Brain microvascular endothelial cell (primary cell): ENCODE measurements around the gene RAC2.
A peak's percentile ranks its signal among the peaks of the same experiment; 100 is the strongest.

ENCODE experiments used
- DNase-seq: peaks from one replicate; pipeline ENCODE4 v3.0.0-alpha.2; 2020
- H3K27ac ChIP-seq: fragments of 250-450 bp; sonication (Bioruptor Pico); 2 replicates; pipeline ENCODE4 v1.5.1; 2020; ENCODE audit warnings: mild to moderate bottlenecking, moderate library complexity
- H3K27me3 ChIP-seq: fragments of 250-450 bp; sonication (Bioruptor Pico); replicated peaks from 2 replicates; pipeline ENCODE4 v1.5.1; 2020; ENCODE audit warnings: mild to moderate bottlenecking
- H3K36me3 ChIP-seq: fragments of 250-450 bp; sonication (Bioruptor Pico); replicated peaks from 2 replicates; pipeline ENCODE4 v1.5.1; 2020; ENCODE audit warnings: mild to moderate bottlenecking
- H3K4me3 ChIP-seq: 2 replicates; pipeline ENCODE4 v1.5.1; 2011; ENCODE audit warnings: low read depth, mild to moderate bottlenecking, control low read depth, low read length, moderate library complexity
- CTCF ChIP-seq: IDR thresholded peaks from 2 replicates; pipeline ENCODE4 v1.5.1; 2011; ENCODE audit warnings: low read depth, mild to moderate bottlenecking, moderate library complexity, low read length, control low read depth, inconsistent platforms; ENCODE audit errors: missing control alignments
- in situ Hi-C: cut with HindIII; loops from 2 replicates; pipeline ENCODE4 v1.10.0; 2017; ENCODE audit warnings: low sequenced_read_pairs, low pct_ligation_motif_present

The RAC2 gene

DNA sequence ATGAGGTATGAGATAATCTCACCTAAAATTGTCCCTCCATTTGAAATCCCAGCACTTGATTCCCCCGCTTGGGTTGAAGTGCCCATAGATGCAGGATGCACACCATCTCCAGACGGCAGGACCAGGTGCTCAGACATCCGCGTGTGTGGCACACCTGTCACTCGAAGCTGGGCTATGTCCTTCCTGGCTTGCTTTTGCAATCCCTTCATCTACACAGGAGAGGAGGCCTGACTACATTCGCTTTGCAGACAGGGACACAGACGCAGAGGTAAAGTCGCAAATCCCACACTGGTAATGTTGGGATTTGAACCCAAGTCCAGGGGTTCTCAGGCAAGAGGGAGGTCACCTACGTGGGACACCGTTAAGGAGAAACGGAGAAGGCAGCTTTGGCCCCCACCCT is 31.1 kb upstream of the RAC2 start:
- TF ChIP-seq CTCF, result no peak

DNA sequence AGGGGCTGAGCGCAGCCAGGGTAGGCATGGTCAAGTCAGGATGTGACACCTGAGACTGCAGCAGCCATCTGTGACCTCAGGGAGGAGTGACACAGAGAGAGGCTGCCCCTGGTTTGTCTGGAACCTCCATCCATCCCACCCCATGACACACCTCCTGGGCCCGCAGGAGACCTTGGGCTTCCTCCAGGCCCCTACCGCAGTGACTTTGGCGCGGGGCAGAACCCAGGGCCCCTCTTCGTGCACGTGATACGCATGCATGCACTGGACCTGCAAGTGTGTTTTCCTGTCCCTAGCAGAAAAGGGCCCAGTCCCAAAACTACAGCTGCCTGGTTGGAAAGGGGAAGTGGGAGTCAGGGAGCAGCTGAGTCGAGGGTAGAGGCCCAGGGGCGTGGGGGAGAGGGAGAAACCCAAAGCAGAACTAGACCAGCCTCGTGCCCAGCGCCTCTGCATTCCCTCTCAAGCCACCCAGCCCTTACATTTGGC is 30.4 kb upstream of the RAC2 start:
- no peak for TF ChIP-seq CTCF
- in situ Hi-C loops, result no loop called here
- Histone ChIP-seq H3K27me3 (no peaks in the 10 kb centered on the region), H3K4me3 (no peak overlapping the region), H3K27ac (no peak overlapping the region), H3K36me3 (no peaks in the 10 kb centered on the region)
- DNase-seq, result no peak

More for the DNA sequence above, 31.1 kb upstream of the RAC2 start:
- DNase-seq, result no peak
- H3K27me3 ChIP-seq, result no peaks in the 10 kb centered on the region
- no peak overlapping the region for H3K27ac ChIP-seq
- H3K4me3 ChIP-seq, result no peak overlapping the region
- no peaks in the 10 kb centered on the region for H3K36me3 ChIP-seq
- in situ Hi-C loops, result no loop called here

DNA sequence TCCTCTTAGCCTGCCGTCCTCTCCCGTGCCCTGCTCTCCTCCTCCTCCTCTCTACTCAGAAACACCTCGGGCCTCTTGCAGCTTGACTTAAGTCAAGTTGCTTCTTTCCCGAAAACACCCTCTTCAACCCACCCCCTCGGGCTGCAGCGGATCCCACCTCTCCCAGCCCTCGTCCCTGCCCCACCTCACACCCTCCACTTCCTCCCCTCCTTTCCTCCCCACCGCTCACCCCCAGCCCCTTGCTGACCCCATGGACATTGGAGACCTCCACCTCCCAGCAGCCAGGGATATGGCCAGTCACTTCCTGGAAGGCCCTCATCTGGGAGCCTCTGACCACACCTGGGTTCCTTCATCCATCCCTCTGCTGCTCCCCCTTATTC is 29.8 kb upstream of the RAC2 start:
- H3K27ac ChIP-seq, result no peak overlapping the region
- H3K36me3 ChIP-seq, result no peaks in the 10 kb centered on the region
- H3K4me3 ChIP-seq, result no peak overlapping the region
- DNase-seq, result no peak
- no peaks in the 10 kb centered on the region for H3K27me3 ChIP-seq
- in situ Hi-C loops, result no loop called here
- no peak for TF ChIP-seq CTCF

- in situ Hi-C loops, result no loop called here
- Histone ChIP-seq H3K36me3 (no peaks in the 10 kb centered on the region), H3K4me3 (no peak overlapping the region), H3K27me3 (no peaks in the 10 kb centered on the region), H3K27ac (peak overlapping the region; percentile 66)
- peak; percentile 74 for DNase-seq
- TF ChIP-seq CTCF, result no peak
Observed at GRCh38 chr22:37273126-37273845, 29.2 kb upstream of the RAC2 start.

GRCh38 chr22:37270928-37271650 is 27.0 kb upstream of the RAC2 start:
- TF ChIP-seq CTCF, result no peak

More at GRCh38 chr22:37270928-37271650, 27.0 kb upstream of the RAC2 start:
- Histone ChIP-seq H3K27me3 (no peaks in the 10 kb centered on the region), H3K27ac (no peak overlapping the region), H3K36me3 (no peaks in the 10 kb centered on the region), H3K4me3 (no peak overlapping the region)
- no peak for DNase-seq
- in situ Hi-C loops, result no loop called here
